C4-2B (cell line): ENCODE measurements around the gene PCDHB13.

Source experiments
- ZFX ChIP-seq: fragments of 450-650 bp; IDR thresholded peaks from 2 replicates; pipeline ENCODE4 v1.6.1; 2017
- TF ChIP-seq, protein P1 (sequence below): fragments of 450-650 bp; conservative IDR thresholded peaks from 2 replicates; pipeline ENCODE4 v1.5.1; 2017; ENCODE audit warnings: mild to moderate bottlenecking

DNA sequence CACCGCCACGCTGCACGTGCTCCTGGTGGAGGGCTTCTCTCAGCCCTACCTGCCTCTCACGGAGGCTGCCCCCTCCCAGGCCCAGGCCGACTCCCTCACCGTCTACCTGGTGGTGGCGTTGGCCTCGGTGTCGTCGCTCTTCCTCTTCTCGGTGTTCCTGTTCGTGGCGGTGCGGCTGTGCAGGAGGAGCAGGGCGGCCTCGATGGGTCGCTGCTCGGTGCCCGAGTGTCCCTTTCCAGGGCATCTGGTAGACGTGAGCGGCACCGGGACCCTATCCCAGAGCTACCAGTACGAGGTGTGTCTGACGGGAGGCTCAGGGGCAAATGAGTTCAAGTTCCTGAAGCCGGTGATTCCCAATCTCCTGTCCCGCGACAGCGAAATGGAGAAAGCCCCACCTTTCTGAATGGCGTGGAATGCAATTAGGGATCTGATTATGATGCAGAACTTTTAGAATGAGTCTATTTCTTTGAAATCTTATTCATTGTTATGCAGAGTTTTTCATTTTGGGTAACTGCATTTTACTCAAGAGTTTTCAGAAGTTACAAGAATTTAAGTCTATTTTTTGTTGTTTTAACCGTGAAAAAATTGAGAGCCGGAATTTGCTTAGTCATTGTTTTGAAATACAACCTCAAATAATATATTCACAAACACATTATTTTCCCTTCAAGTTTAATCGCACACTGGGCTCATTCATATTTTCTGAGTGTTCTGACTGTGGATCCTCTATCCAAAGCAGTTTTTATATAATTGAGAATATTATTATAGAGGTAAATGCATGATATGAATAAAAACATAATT, 23.0 kb downstream of the PCDHB13 start:
- TF ChIP-seq, protein P1, sequence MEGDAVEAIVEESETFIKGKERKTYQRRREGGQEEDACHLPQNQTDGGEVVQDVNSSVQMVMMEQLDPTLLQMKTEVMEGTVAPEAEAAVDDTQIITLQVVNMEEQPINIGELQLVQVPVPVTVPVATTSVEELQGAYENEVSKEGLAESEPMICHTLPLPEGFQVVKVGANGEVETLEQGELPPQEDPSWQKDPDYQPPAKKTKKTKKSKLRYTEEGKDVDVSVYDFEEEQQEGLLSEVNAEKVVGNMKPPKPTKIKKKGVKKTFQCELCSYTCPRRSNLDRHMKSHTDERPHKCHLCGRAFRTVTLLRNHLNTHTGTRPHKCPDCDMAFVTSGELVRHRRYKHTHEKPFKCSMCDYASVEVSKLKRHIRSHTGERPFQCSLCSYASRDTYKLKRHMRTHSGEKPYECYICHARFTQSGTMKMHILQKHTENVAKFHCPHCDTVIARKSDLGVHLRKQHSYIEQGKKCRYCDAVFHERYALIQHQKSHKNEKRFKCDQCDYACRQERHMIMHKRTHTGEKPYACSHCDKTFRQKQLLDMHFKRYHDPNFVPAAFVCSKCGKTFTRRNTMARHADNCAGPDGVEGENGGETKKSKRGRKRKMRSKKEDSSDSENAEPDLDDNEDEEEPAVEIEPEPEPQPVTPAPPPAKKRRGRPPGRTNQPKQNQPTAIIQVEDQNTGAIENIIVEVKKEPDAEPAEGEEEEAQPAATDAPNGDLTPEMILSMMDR, result no peak
- no peak for TF ChIP-seq ZFX
